ENCODE results near the gene IFI30. TPM values are rescaled to one million over a fixed set of nuclear protein-coding genes. Genes with fewer than 3 reads are reported as not detected.

IFI30 gene
- total RNA-seq, 4 donors from 2014 or later: 10.0 to 50.8 (median 32.8) TPM

DNA sequence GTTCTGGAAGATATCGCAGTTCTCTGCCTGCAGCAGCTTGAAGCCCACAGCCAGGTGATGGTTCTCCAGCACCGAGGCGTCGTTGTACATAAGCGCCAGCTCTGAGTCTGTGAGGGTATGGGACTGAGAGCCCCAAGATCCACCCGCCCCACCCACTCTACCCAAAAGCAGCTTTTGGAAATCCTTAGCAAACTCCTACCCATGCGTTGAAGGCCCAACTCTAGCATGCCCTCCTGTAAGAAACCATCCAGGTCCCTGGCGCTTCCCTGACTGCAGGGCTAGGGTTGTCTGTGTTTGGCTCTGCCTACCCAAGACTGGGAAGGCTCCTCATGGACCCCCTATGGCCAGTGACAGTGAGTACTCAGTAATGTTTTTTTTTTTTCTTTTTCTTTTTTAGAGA lies 43.2 kb downstream of the IFI30 start:
- Histone ChIP-seq H3K9me3 (no peaks in the 10 kb centered on the region), H3K27me3 (peaks cover 15% of the 10 kb centered on the region), H3K4me3 (no peak overlapping the region), H3K36me3 (no peaks in the 10 kb centered on the region), H3K27ac (no peak overlapping the region), H3K4me1 (peaks cover 0 to 3% (median 0%) of the 10 kb centered on the region in 4 donors)
- no peak for TF ChIP-seq POLR2AphosphoS5 (IDR thresholded peaks at IDR 0.05)
- TF ChIP-seq POLR2A (IDR thresholded peaks at IDR 0.05): no peak
- TF ChIP-seq EP300 (IDR thresholded peaks at IDR 0.05; ENCODE audit: low read depth): no peak
- TF ChIP-seq CTCF (IDR thresholded peaks at IDR 0.05): no peak
- no peak for DNase-seq
- in situ Hi-C loops (cut with MboI; ENCODE audit: low pct_ligation_motif_present in 1 of 4, low pct_unique_long_range_greater_than_20kb in 1 of 4, low sequenced_read_pairs in 3 of 4): loop anchor here in 1 of 4 donors (25.0 kb wide), 1 partner anchor 121 kb away; the partner anchor contains the start of gene PGPEP1
- WGBS, 2 donors (ENCODE audit: low coverage in 1 of 2): 91% methylated on average over 8 of the region's 8 CpGs; no CpG with 5 or more reads in 1 of the 2 donors
- intact Hi-C loops (cut with DNase I; ENCODE audit: low total_unique reads): no loop called here

GRCh38 chr19:18218159-18218558 lies 44.5 kb downstream of the IFI30 start:
- TF ChIP-seq POLR2A (IDR thresholded peaks at IDR 0.05) (no peak), EP300 (IDR thresholded peaks at IDR 0.05; ENCODE audit: low read depth) (no peak), POLR2AphosphoS5 (IDR thresholded peaks at IDR 0.05) (no peak), CTCF (IDR thresholded peaks at IDR 0.05) (no peak)
- Histone ChIP-seq H3K9me3 (no peaks in the 10 kb centered on the region), H3K4me3 (no peak overlapping the region), H3K4me1 (peaks cover 0 to 3% (median 0%) of the 10 kb centered on the region in 4 donors), H3K27ac (no peak overlapping the region), H3K36me3 (no peaks in the 10 kb centered on the region), H3K27me3 (peaks cover 21% of the 10 kb centered on the region)
- intact Hi-C loops (cut with DNase I; ENCODE audit: low total_unique reads): no loop called here
- in situ Hi-C loops (cut with MboI; ENCODE audit: low pct_ligation_motif_present in 1 of 4, low pct_unique_long_range_greater_than_20kb in 1 of 4, low sequenced_read_pairs in 3 of 4): loop anchor here in 1 of 4 donors (25.0 kb wide), 1 partner anchor 119 kb away; the partner anchor contains the start of gene PGPEP1
- no peak for DNase-seq
- WGBS, 2 donors (ENCODE audit: low coverage in 1 of 2): 92% methylated on average over 12 of the region's 17 CpGs; no CpG with 5 or more reads in 1 of the 2 donors

DNA sequence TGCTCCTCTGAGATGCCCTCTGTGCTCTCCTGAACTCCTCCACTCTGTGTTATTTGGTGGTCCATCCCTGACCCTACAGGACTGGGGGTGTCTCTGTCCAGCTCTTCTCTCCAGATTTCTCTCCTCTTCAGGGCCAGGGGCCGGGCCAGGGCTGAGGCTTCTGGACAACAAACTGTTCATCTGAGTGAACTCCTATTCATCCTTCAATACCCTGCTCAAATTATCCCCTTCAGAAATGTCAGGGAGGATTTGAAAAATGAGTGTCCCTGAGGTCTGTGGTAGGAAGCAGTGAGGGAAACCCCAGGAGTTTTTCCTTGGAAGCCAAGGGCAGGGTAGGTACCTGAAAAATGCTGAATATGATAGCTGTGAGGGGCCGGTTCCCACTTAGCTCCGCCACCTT lies 45.0 kb downstream of the IFI30 start:
- intact Hi-C loops (cut with DNase I; ENCODE audit: low total_unique reads): no loop called here
- Histone ChIP-seq H3K27me3 (peaks cover 21% of the 10 kb centered on the region), H3K36me3 (no peaks in the 10 kb centered on the region), H3K4me1 (peaks cover 0 to 3% (median 0%) of the 10 kb centered on the region in 4 donors), H3K4me3 (no peak overlapping the region), H3K27ac (no peak overlapping the region), H3K9me3 (no peaks in the 10 kb centered on the region)
- in situ Hi-C loops (cut with MboI; ENCODE audit: low pct_ligation_motif_present in 1 of 4, low pct_unique_long_range_greater_than_20kb in 1 of 4, low sequenced_read_pairs in 3 of 4): loop anchor here in 1 of 4 donors (25.0 kb wide), 1 partner anchor 119 kb away; the partner anchor contains the start of gene PGPEP1
- TF ChIP-seq POLR2AphosphoS5 (IDR thresholded peaks at IDR 0.05): no peak
- TF ChIP-seq EP300 (IDR thresholded peaks at IDR 0.05; ENCODE audit: low read depth): no peak
- TF ChIP-seq POLR2A (IDR thresholded peaks at IDR 0.05): no peak
- TF ChIP-seq CTCF (IDR thresholded peaks at IDR 0.05): no peak
- 80 to 84% methylated on average over 2 to 3 of the region's 3 CpGs for WGBS, 2 donors (ENCODE audit: low coverage in 1 of 2)
- DNase-seq: no peak

GRCh38 chr19:18219911-18220631 lies 46.5 kb downstream of the IFI30 start:
- intact Hi-C loops (cut with DNase I; ENCODE audit: low total_unique reads): no loop called here
- no peak for TF ChIP-seq EP300 (IDR thresholded peaks at IDR 0.05; ENCODE audit: low read depth)
- no peak for TF ChIP-seq POLR2AphosphoS5 (IDR thresholded peaks at IDR 0.05)
- TF ChIP-seq POLR2A (IDR thresholded peaks at IDR 0.05): no peak
- no peak for TF ChIP-seq CTCF (IDR thresholded peaks at IDR 0.05)

More at GRCh38 chr19:18219911-18220631, 46.5 kb downstream of the IFI30 start:
- Histone ChIP-seq H3K4me1 (peaks cover 0 to 15% (median 12%) of the 10 kb centered on the region in 4 donors), H3K36me3 (no peaks in the 10 kb centered on the region), H3K27me3 (peaks cover 31% of the 10 kb centered on the region), H3K27ac (no peak overlapping the region), H3K9me3 (no peaks in the 10 kb centered on the region), H3K4me3 (no peak overlapping the region)
- 68 to 72% methylated on average over 2 to 27 of the region's 28 CpGs for WGBS, 2 donors (ENCODE audit: low coverage in 1 of 2)
- in situ Hi-C loops (cut with MboI; ENCODE audit: low pct_ligation_motif_present in 1 of 4, low pct_unique_long_range_greater_than_20kb in 1 of 4, low sequenced_read_pairs in 3 of 4): loop anchor here in 1 of 4 donors (25.0 kb wide), 1 partner anchor 117 kb away; the partner anchor contains the start of gene PGPEP1
- DNase-seq: no peak
